H9 (cell line): ENCODE data around the gene AVPR2. TPM values are rescaled to one million over a fixed set of nuclear protein-coding genes. Genes with fewer than 3 reads are reported as not detected.
A peak's percentile ranks its signal among the peaks of the same experiment; 100 is the strongest.

Experiments used
- DNase-seq: peaks from one replicate; pipeline ENCODE4 v3.0.0-alpha.2; 2017
- H2AFZ ChIP-seq: one replicate; pipeline ENCODE4 v1.6.1; 2013; ENCODE audit warnings: mild to moderate bottlenecking, low read length, control low read depth, moderate library complexity
- H2AK5ac ChIP-seq: 2 replicates; pipeline ENCODE4 v1.6.1; 2013; ENCODE audit warnings: low read length, control low read depth, mixed read lengths; ENCODE audit not compliant: insufficient read length
- H2BK120ac ChIP-seq: one replicate; pipeline ENCODE4 v1.6.1; 2013; ENCODE audit warnings: low read depth, mild to moderate bottlenecking, low read length, control low read depth, inconsistent platforms; ENCODE audit not compliant: poor library complexity, severe bottlenecking
- H2BK12ac ChIP-seq: 2 replicates; pipeline ENCODE4 v1.6.1; 2013; ENCODE audit warnings: low read length, control low read depth, mixed read lengths, low read depth; ENCODE audit not compliant: insufficient read length
- H2BK15ac ChIP-seq: 2 replicates; pipeline ENCODE4 v1.6.1; 2013; ENCODE audit warnings: low read depth, low read length, control low read depth
- H2BK20ac ChIP-seq: one replicate; pipeline ENCODE4 v1.6.1; 2013; ENCODE audit warnings: low read depth, mild to moderate bottlenecking, low read length, control low read depth, inconsistent platforms; ENCODE audit not compliant: poor library complexity, severe bottlenecking
- H2BK5ac ChIP-seq: 2 replicates; pipeline ENCODE4 v1.6.1; 2013; ENCODE audit warnings: low read length, control low read depth, mixed read lengths; ENCODE audit not compliant: insufficient read length
- H3K14ac ChIP-seq: 2 replicates; pipeline ENCODE4 v1.6.1; 2013; ENCODE audit warnings: low read length, control low read depth; ENCODE audit not compliant: insufficient read depth
- H3K18ac ChIP-seq: 2 replicates; pipeline ENCODE4 v1.6.1; 2013; ENCODE audit warnings: low read depth, mild to moderate bottlenecking, mixed read lengths, low read length, control low read depth; ENCODE audit not compliant: insufficient read length
- H3K23ac ChIP-seq: 2 replicates; pipeline ENCODE4 v1.6.1; 2013; ENCODE audit warnings: low read length, control low read depth, mixed read lengths, low read depth; ENCODE audit not compliant: insufficient read length
- H3K23me2 ChIP-seq: 2 replicates; pipeline ENCODE4 v1.6.1; 2013; ENCODE audit warnings: low read depth, mild to moderate bottlenecking, mixed read lengths, low read length, control low read depth; ENCODE audit not compliant: insufficient read length, poor library complexity, severe bottlenecking
- H3K27ac ChIP-seq: 2 replicates; pipeline ENCODE4 v1.5.1; 2013; ENCODE audit warnings: low read length, control low read depth, mixed read lengths, low read depth; ENCODE audit not compliant: insufficient read length
- H3K27me3 ChIP-seq: 2 replicates; pipeline ENCODE4 v1.6.1; 2013; ENCODE audit warnings: low read length, control low read depth, inconsistent platforms; ENCODE audit not compliant: insufficient read depth
- H3K4ac ChIP-seq: 2 replicates; pipeline ENCODE4 v1.6.1; 2013; ENCODE audit warnings: low read depth, mild to moderate bottlenecking, control low read depth, inconsistent platforms, low read length, moderate library complexity
- H3K4me1 ChIP-seq: 2 replicates; pipeline ENCODE4 v1.6.1; 2013; ENCODE audit warnings: low read length, control low read depth, inconsistent platforms; ENCODE audit not compliant: insufficient read depth
- H3K4me2 ChIP-seq: 2 replicates; pipeline ENCODE4 v1.6.1; 2013; ENCODE audit warnings: low read length, control low read depth, mixed read lengths; ENCODE audit not compliant: insufficient read length, insufficient read depth
- H3K56ac ChIP-seq: 2 replicates; pipeline ENCODE4 v1.6.1; 2013; ENCODE audit warnings: low read depth, mild to moderate bottlenecking, mixed read lengths, low read length, control low read depth; ENCODE audit not compliant: insufficient read length
- H3K79me1 ChIP-seq: 2 replicates; pipeline ENCODE4 v1.6.1; 2013; ENCODE audit warnings: low read depth, mild to moderate bottlenecking, moderate library complexity, low read length, control low read depth, inconsistent platforms; ENCODE audit not compliant: insufficient read depth, poor library complexity, severe bottlenecking
- H3K79me2 ChIP-seq: 2 replicates; pipeline ENCODE4 v1.6.1; 2013; ENCODE audit warnings: low read length, control low read depth, inconsistent platforms; ENCODE audit not compliant: insufficient read depth
- H3K9ac ChIP-seq: 2 replicates; pipeline ENCODE4 v1.6.1; 2013; ENCODE audit warnings: low read length, control low read depth, mixed read lengths; ENCODE audit not compliant: insufficient read length; ENCODE audit errors: extremely low read depth
- H3K9me3 ChIP-seq: one replicate; pipeline ENCODE4 v1.6.1; 2013; ENCODE audit warnings: low read depth, low read length, inconsistent platforms; ENCODE audit not compliant: control insufficient read depth
- H3T11ph ChIP-seq: one replicate; pipeline ENCODE4 v1.6.1; 2013; ENCODE audit warnings: mild to moderate bottlenecking, low read length, control low read depth, inconsistent platforms
- H4K20me1 ChIP-seq: one replicate; pipeline ENCODE4 v1.6.1; 2013; ENCODE audit not compliant: control insufficient read depth, insufficient read length, insufficient read depth
- H4K5ac ChIP-seq: 2 replicates; pipeline ENCODE4 v1.6.1; 2013; ENCODE audit warnings: low read depth, mild to moderate bottlenecking, mixed read lengths, low read length, control low read depth; ENCODE audit not compliant: insufficient read length
- H4K8ac ChIP-seq: replicated peaks from 2 replicates; pipeline ENCODE4 v1.6.1; 2013; ENCODE audit warnings: low read length, control low read depth, mixed read lengths, low read depth; ENCODE audit not compliant: insufficient read length
- H4K91ac ChIP-seq: 2 replicates; pipeline ENCODE4 v1.6.1; 2013; ENCODE audit warnings: low read depth, mild to moderate bottlenecking, moderate library complexity, mixed read lengths, low read length, control low read depth; ENCODE audit not compliant: insufficient read length
- H3K27ac Mint-ChIP-seq, 3 experiments: 2 replicates in 2 of 3; 3 replicates in 1 of 3; pipeline ENCODE4 v1.8.0; 2020 to 2021; ENCODE audit warnings: mixed read lengths in 3 of 3, mild to moderate bottlenecking in 1 of 3, moderate library complexity in 1 of 3
- H3K27me3 Mint-ChIP-seq: 2 replicates; pipeline ENCODE4 v1.8.0; 2021; ENCODE audit warnings: low read depth, mild to moderate bottlenecking, moderate library complexity, mixed read lengths
- H3K36me3 Mint-ChIP-seq, 3 experiments: 2 replicates in 2 of 3; 3 replicates in 1 of 3; pipeline ENCODE4 v1.8.0; 2020 to 2021; ENCODE audit warnings: low read depth in 3 of 3, mixed read lengths in 3 of 3; ENCODE audit not compliant: insufficient read depth in 1 of 3
- H3K4me1 Mint-ChIP-seq, 2 experiments: 2 replicates each; pipeline ENCODE4 v1.8.0; 2020; ENCODE audit warnings: mixed read lengths in 2 of 2
- H3K4me3 Mint-ChIP-seq, 2 experiments: 2 replicates in 1 of 2; 3 replicates in 1 of 2; pipeline ENCODE4 v1.8.0; 2020 to 2021; ENCODE audit warnings: mild to moderate bottlenecking in 2 of 2, mixed read lengths in 2 of 2, moderate library complexity in 1 of 2
- H3K9me3 Mint-ChIP-seq, 2 experiments: 2 replicates in 1 of 2; 3 replicates in 1 of 2; pipeline ENCODE4 v1.8.0; 2020; ENCODE audit warnings: mild to moderate bottlenecking in 2 of 2, mixed read lengths in 2 of 2, moderate library complexity in 1 of 2
- WGBS: extraction: QIAGEN DNeasy Blood & Tissue Kit; methylation state at CpG from one replicate; pipeline ENCODE4 v1.1.7; 2013; ENCODE audit warnings: missing lambda C conversion rate, low lambda C conversion rate, mixed read lengths; ENCODE audit not compliant: insufficient read length; ENCODE audit errors: extremely low coverage; 5-methylcytosine and 5-hydroxymethylcytosine counted together
- total RNA-seq: library from RNA; stranded (reverse); gene quantifications from 2 replicates; pipeline ENCODE4 v1.2.1, GENCODE V29; 2021
- TF ChIP-seq, protein P1 (sequence below): fragments of 200-600 bp; sonication (generic); conservative IDR thresholded peaks from 3 replicates; pipeline ENCODE4 v1.8.0; 2021; ENCODE audit warnings: antibody characterized with exemption, mild to moderate bottlenecking

AVPR2 gene
- total RNA-seq, 1 experiment from 2014 or later = not detected

DNA sequence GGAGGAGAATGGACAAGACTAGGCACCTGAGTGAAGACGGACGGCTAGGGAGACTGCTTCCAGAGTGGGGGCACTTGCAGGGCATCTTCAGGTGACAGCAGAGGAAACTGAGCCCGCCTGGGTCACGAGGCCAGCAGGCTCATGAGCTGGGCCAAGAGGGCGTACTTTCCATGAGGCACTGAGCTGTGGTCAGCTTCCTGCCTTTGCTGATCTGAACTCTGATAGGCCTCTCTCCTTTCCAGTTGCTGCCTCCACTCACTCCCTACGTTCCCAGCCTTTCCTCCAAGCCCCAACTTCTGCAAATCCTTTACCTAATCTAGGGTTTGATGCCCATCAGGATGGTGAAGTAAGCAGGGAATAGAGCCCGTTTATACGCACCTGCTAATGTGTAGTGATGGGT, 17.1 kb upstream of the AVPR2 start:
- Histone ChIP-seq H2BK20ac (no peak overlapping the region), H2BK12ac (no peak overlapping the region), H3K4me1 (no peaks in the 10 kb centered on the region), H4K8ac (no peak overlapping the region), H2BK15ac (no peak overlapping the region), H3K79me2 (no peaks in the 10 kb centered on the region), H3K27me3 (no peaks in the 10 kb centered on the region), H3K27ac (no peak overlapping the region), H4K20me1 (no peaks in the 10 kb centered on the region), H3T11ph (no peak overlapping the region), H2BK5ac (no peak overlapping the region), H3K56ac (no peak overlapping the region), H3K18ac (no peak overlapping the region), H3K14ac (no peak overlapping the region), H4K5ac (no peak overlapping the region), H3K9me3 (peaks cover 18% of the 10 kb centered on the region), H2BK120ac (no peak overlapping the region), H3K9ac (no peak overlapping the region), H3K4ac (no peak overlapping the region), H3K23ac (no peak overlapping the region), H4K91ac (no peak overlapping the region), H2AFZ (no peak overlapping the region), H3K23me2 (peaks cover 4% of the 10 kb centered on the region), H3K4me2 (no peak overlapping the region), H3K79me1 (no peaks in the 10 kb centered on the region), H2AK5ac (no peak overlapping the region)
- no peak for DNase-seq
- Mint-ChIP-seq H3K4me3 (no peak overlapping the region; a peak in 1 of 5 replicates), H3K27me3 (peaks cover 26% of the 10 kb centered on the region), H3K9me3 (peaks cover 53 to 65% of the 10 kb centered on the region in 2 experiments), H3K36me3 (peaks cover 4 to 16% (median 11%) of the 10 kb centered on the region in 3 experiments; a peak in 6 of 7 replicates), H3K4me1 (peaks cover 9 to 23% of the 10 kb centered on the region in 2 experiments), H3K27ac (0 out of 7 replicates have a peak overlapping the region, but pooled peaks of 1 of the 3 experiments have one; percentile 70)
- TF ChIP-seq, protein P1, sequence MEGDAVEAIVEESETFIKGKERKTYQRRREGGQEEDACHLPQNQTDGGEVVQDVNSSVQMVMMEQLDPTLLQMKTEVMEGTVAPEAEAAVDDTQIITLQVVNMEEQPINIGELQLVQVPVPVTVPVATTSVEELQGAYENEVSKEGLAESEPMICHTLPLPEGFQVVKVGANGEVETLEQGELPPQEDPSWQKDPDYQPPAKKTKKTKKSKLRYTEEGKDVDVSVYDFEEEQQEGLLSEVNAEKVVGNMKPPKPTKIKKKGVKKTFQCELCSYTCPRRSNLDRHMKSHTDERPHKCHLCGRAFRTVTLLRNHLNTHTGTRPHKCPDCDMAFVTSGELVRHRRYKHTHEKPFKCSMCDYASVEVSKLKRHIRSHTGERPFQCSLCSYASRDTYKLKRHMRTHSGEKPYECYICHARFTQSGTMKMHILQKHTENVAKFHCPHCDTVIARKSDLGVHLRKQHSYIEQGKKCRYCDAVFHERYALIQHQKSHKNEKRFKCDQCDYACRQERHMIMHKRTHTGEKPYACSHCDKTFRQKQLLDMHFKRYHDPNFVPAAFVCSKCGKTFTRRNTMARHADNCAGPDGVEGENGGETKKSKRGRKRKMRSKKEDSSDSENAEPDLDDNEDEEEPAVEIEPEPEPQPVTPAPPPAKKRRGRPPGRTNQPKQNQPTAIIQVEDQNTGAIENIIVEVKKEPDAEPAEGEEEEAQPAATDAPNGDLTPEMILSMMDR = no peak
- WGBS = no CpG with 5 or more reads among the region's 8 CpGs
